Fibroblast of peridontal ligament (primary cell): ENCODE data around the gene DNAJC10.
"Not testable (repeated sequence)": the region's sequence is repeated elsewhere in the genome, so short reads cannot be mapped to it uniquely, and the experiment has no call there.

ENCODE experiments used
- DNase-seq: peaks from one replicate; pipeline ENCODE4 v3.0.0-alpha.2; 2010; ENCODE audit errors: extremely low read depth

Gene DNAJC10

GRCh38 chr2:182726473-182726872 is 10.4 kb downstream of the DNAJC10 start:
- DNase-seq, result no peak

GRCh38 chr2:182728014-182728413 is 12.0 kb downstream of the DNAJC10 start:
- no peak for DNase-seq

- no peak for DNase-seq
Measured at GRCh38 chr2:182729710-182730339, 13.8 kb downstream of the DNAJC10 start.

- DNase-seq, result no peak
Measured at GRCh38 chr2:182730486-182730885, 14.4 kb downstream of the DNAJC10 start.

GRCh38 chr2:182732736-182733135 is 16.7 kb downstream of the DNAJC10 start:
- DNase-seq, result no peak

GRCh38 chr2:182733572-182733971 is 17.5 kb downstream of the DNAJC10 start:
- no peak for DNase-seq

- peak; percentile 24 for DNase-seq
Measured at GRCh38 chr2:182736856-182737255, 20.8 kb downstream of the DNAJC10 start.

- DNase-seq, result no peak
Measured at GRCh38 chr2:182740701-182741100, 24.6 kb downstream of the DNAJC10 start.

GRCh38 chr2:182741620-182742019 is 25.6 kb downstream of the DNAJC10 start:
- no peak for DNase-seq

GRCh38 chr2:182744490-182744889 is 28.4 kb downstream of the DNAJC10 start:
- DNase-seq, result peak; percentile 9

GRCh38 chr2:182745061-182745460 is 29.0 kb downstream of the DNAJC10 start:
- no peak for DNase-seq

GRCh38 chr2:182745894-182746293 is 29.8 kb downstream of the DNAJC10 start:
- DNase-seq, result not testable (repeated sequence)

- no peak for DNase-seq
Measured at GRCh38 chr2:182754231-182754630, 38.2 kb downstream of the DNAJC10 start.

- no peak for DNase-seq
Measured at GRCh38 chr2:182758379-182758778, 42.3 kb downstream of the DNAJC10 start.

- DNase-seq, result peak; percentile 78
Measured at GRCh38 chr2:182761903-182762302, 45.8 kb downstream of the DNAJC10 start.

GRCh38 chr2:182763311-182763912 is 47.4 kb downstream of the DNAJC10 start:
- DNase-seq, result peak; percentile 58

- no peak for DNase-seq
Measured at GRCh38 chr2:182766626-182767025, 50.6 kb downstream of the DNAJC10 start.

- DNase-seq, result peak; percentile 31
Measured at GRCh38 chr2:182767578-182767977, 51.5 kb downstream of the DNAJC10 start.

GRCh38 chr2:182768950-182769349 is 52.9 kb downstream of the DNAJC10 start:
- not testable (repeated sequence) for DNase-seq

GRCh38 chr2:182779323-182779722 is 63.3 kb downstream of the DNAJC10 start:
- DNase-seq, result no peak

GRCh38 chr2:182781099-182781498 is 65.0 kb downstream of the DNAJC10 start:
- DNase-seq, result not testable (repeated sequence)

GRCh38 chr2:182782686-182783085 is 66.6 kb downstream of the DNAJC10 start:
- not testable (repeated sequence) for DNase-seq

GRCh38 chr2:182784058-182784706 is 68.1 kb downstream of the DNAJC10 start:
- no peak for DNase-seq
